Neural cell (in vitro differentiated cells): Measurements from ENCODE around the gene PDE8B. TPM values are rescaled to one million over a fixed set of nuclear protein-coding genes. Genes with fewer than 3 reads are reported as not detected.

Experiments used
- H2AFZ ChIP-seq: fragments of 200-600, 300-800 bp; sonication (generic), shearing (Covaris generic); 2 replicates; pipeline ENCODE4 v1.6.0; 2014; ENCODE audit warnings: low read depth, mild to moderate bottlenecking, antibody characterized with exemption, low read length, moderate library complexity
- H3F3A ChIP-seq: fragments of 200-600 bp; shearing (Covaris generic); 2 replicates; pipeline ENCODE4 v1.6.1; 2016; ENCODE audit warnings: mild to moderate bottlenecking, moderate library complexity, mixed read lengths, antibody characterized with exemption, low read length; ENCODE audit not compliant: insufficient read depth, poor library complexity, severe bottlenecking
- H3K27ac ChIP-seq: fragments of 200-600, 300-800 bp; sonication (generic), shearing (Covaris generic); 2 replicates; pipeline ENCODE4 v1.5.1; 2014; ENCODE audit warnings: mild to moderate bottlenecking, low read length, moderate library complexity
- H3K27me3 ChIP-seq: fragments of 300-800, 200-600 bp; sonication (generic), shearing (Covaris generic); 2 replicates; pipeline ENCODE4 v1.6.0; 2014; ENCODE audit warnings: mild to moderate bottlenecking, low read depth, low read length, moderate library complexity; ENCODE audit not compliant: insufficient read depth
- H3K36me3 ChIP-seq: fragments of 300-800, 200-600 bp; sonication (generic), shearing (Covaris generic); 2 replicates; pipeline ENCODE4 v1.5.1; 2014; ENCODE audit warnings: mild to moderate bottlenecking, antibody characterized with exemption, low read length, moderate library complexity; ENCODE audit not compliant: insufficient read depth
- H3K4me2 ChIP-seq: fragments of 300-800, 200-600 bp; sonication (generic), shearing (Covaris generic); 2 replicates; pipeline ENCODE4 v1.6.0; 2014; ENCODE audit warnings: mild to moderate bottlenecking, low read length
- H3K4me3 ChIP-seq: fragments of 300-800, 200-600 bp; sonication (generic), shearing (Covaris generic); 2 replicates; pipeline ENCODE4 v1.5.1; 2014; ENCODE audit warnings: mild to moderate bottlenecking, low read length, moderate library complexity
- H3K79me2 ChIP-seq: fragments of 200-600 bp; shearing (Covaris generic); replicated peaks from 2 replicates; pipeline ENCODE4 v1.6.0; 2014; ENCODE audit warnings: mild to moderate bottlenecking, low read length, moderate library complexity; ENCODE audit not compliant: insufficient read depth
- H3K9ac ChIP-seq: fragments of 300-800, 200-600 bp; sonication (generic), shearing (Covaris generic); 2 replicates; pipeline ENCODE4 v1.6.1; 2016; ENCODE audit warnings: mild to moderate bottlenecking, low read length, mixed read lengths
- H3K9me2 ChIP-seq: fragments of 200-600 bp; shearing (Covaris generic); 2 replicates; pipeline ENCODE4 v1.6.1; 2016; ENCODE audit warnings: mild to moderate bottlenecking, low read length, mixed read lengths; ENCODE audit not compliant: insufficient read depth
- H3K9me3 ChIP-seq: fragments of 200-600, 300-800 bp; sonication (generic), shearing (Covaris generic); 2 replicates; pipeline ENCODE4 v1.6.1; 2016; ENCODE audit warnings: mild to moderate bottlenecking, mixed run types, low read length, moderate library complexity, mixed read lengths
- H4K20me1 ChIP-seq: fragments of 200-600 bp; shearing (Covaris generic); 2 replicates; pipeline ENCODE4 v1.6.1; 2016; ENCODE audit warnings: mild to moderate bottlenecking, mixed run types; ENCODE audit not compliant: insufficient read depth
- CTCF ChIP-seq: fragments of 450-650 bp; IDR thresholded peaks from 2 replicates; pipeline ENCODE4 v1.5.1; 2014; ENCODE audit warnings: antibody characterized with exemption, mild to moderate bottlenecking, moderate library complexity; ENCODE audit not compliant: poor library complexity, severe bottlenecking
- EP300 ChIP-seq: fragments of 450-650 bp; conservative IDR thresholded peaks from 2 replicates; pipeline ENCODE4 v1.6.1; 2014; ENCODE audit warnings: antibody characterized with exemption, mild to moderate bottlenecking, moderate library complexity; ENCODE audit not compliant: poor library complexity, severe bottlenecking
- EZH2 ChIP-seq: fragments of 200-600, 300-800 bp; shearing (Covaris generic), sonication (generic); IDR thresholded peaks from 2 replicates; pipeline ENCODE4 v1.6.1; 2014; ENCODE audit warnings: antibody characterized with exemption, low read length, borderline replicate concordance, mild to moderate bottlenecking; ENCODE audit not compliant: insufficient read depth, poor library complexity, severe bottlenecking
- MXI1 ChIP-seq: fragments of 450-650 bp; conservative IDR thresholded peaks from 2 replicates; pipeline ENCODE4 v1.6.1; 2014; ENCODE audit warnings: antibody characterized with exemption, mild to moderate bottlenecking; ENCODE audit not compliant: poor library complexity, severe bottlenecking
- POLR2AphosphoS5 ChIP-seq: IDR thresholded peaks from 2 replicates; pipeline ENCODE4 v1.6.1; 2012
- RAD21 ChIP-seq: fragments of 450-650 bp; conservative IDR thresholded peaks from 2 replicates; pipeline ENCODE4 v1.6.1; 2014; ENCODE audit warnings: antibody characterized with exemption, mild to moderate bottlenecking, moderate library complexity
- SMC3 ChIP-seq: fragments of 450-650 bp; conservative IDR thresholded peaks from 2 replicates; pipeline ENCODE4 v1.6.1; 2014; ENCODE audit warnings: antibody characterized with exemption, mild to moderate bottlenecking, moderate library complexity; ENCODE audit not compliant: poor library complexity
- TAF1 ChIP-seq: IDR thresholded peaks from 2 replicates; pipeline ENCODE4 v1.6.1; 2012; ENCODE audit warnings: low read depth
- polyA plus RNA-seq: library from polyadenylated mRNA; depleted of rRNA; stranded (reverse); fragments of >200 nt; gene quantifications from 2 replicates; pipeline ENCODE4 v1.2.3, GENCODE V29; 2014
- TF ChIP-seq, protein P1 (sequence below): IDR thresholded peaks from 2 replicates; pipeline ENCODE4 v1.6.1; 2012; ENCODE audit warnings: borderline replicate concordance

PDE8B gene
- polyA plus RNA-seq, 1 donor from 2014 or later, result 0.22 TPM

- no peaks in the 10 kb centered on the region for H4K20me1 ChIP-seq
- H2AFZ ChIP-seq, result no peak overlapping the region
- H3K27ac ChIP-seq, result no peak overlapping the region
- no peaks in the 10 kb centered on the region for H3K79me2 ChIP-seq
- no peak overlapping the region for H3K4me2 ChIP-seq
- no peaks in the 10 kb centered on the region for H3K9me3 ChIP-seq
- TF ChIP-seq TAF1 (no peak), EP300 (no peak), RAD21 (no peak), POLR2AphosphoS5 (no peak), CTCF (no peak), MXI1 (no peak), SMC3 (no peak), EZH2 (no peak)
- TF ChIP-seq, protein P1, sequence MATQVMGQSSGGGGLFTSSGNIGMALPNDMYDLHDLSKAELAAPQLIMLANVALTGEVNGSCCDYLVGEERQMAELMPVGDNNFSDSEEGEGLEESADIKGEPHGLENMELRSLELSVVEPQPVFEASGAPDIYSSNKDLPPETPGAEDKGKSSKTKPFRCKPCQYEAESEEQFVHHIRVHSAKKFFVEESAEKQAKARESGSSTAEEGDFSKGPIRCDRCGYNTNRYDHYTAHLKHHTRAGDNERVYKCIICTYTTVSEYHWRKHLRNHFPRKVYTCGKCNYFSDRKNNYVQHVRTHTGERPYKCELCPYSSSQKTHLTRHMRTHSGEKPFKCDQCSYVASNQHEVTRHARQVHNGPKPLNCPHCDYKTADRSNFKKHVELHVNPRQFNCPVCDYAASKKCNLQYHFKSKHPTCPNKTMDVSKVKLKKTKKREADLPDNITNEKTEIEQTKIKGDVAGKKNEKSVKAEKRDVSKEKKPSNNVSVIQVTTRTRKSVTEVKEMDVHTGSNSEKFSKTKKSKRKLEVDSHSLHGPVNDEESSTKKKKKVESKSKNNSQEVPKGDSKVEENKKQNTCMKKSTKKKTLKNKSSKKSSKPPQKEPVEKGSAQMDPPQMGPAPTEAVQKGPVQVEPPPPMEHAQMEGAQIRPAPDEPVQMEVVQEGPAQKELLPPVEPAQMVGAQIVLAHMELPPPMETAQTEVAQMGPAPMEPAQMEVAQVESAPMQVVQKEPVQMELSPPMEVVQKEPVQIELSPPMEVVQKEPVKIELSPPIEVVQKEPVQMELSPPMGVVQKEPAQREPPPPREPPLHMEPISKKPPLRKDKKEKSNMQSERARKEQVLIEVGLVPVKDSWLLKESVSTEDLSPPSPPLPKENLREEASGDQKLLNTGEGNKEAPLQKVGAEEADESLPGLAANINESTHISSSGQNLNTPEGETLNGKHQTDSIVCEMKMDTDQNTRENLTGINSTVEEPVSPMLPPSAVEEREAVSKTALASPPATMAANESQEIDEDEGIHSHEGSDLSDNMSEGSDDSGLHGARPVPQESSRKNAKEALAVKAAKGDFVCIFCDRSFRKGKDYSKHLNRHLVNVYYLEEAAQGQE, result no peak
- H3K27me3 ChIP-seq, result peaks cover 35% of the 10 kb centered on the region
- H3K4me3 ChIP-seq, result no peak overlapping the region
- H3K9ac ChIP-seq, result no peak overlapping the region
- no peaks in the 10 kb centered on the region for H3K36me3 ChIP-seq
- H3F3A ChIP-seq, result no peaks in the 10 kb centered on the region
- no peaks in the 10 kb centered on the region for H3K9me2 ChIP-seq
Observed at GRCh38 chr5:77182367-77182766, 28.1 kb upstream of the PDE8B start.

DNA sequence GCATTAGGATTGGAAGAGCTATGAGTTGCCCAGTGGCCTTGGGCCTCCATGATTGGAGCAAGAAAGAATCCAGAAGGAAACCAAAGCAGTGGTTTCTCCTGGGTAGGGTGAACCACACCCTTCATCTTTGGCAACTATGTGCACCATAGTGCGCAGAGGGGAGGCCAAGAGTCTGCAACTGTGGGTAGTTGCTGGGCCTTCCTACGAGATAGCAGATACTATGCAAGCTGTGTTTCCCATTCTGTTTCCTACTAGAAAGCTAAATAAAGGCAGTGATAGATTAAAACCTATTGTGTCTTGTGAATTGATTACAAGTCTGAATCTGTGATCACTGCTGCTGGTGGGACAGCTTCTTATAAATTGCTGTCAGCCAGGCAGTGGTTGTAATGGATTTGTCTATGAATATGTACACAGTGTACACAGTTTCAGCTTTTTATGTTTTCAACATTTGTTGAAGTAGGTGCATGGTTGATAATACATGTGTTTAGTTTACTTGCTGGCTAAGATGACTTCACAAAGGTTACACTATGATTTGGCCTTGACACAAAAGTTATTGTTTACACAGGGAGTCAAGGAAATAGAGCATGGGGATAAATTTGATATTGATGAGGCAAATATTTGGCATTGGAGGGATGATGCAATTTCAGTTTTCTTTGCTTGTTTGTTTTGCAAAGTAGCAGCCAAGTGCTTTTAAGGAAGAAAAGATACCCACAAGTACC lies 23.7 kb upstream of the PDE8B start:
- no peaks in the 10 kb centered on the region for H3K9me3 ChIP-seq
- no peaks in the 10 kb centered on the region for H3K9me2 ChIP-seq
- no peaks in the 10 kb centered on the region for H3F3A ChIP-seq
- H2AFZ ChIP-seq, result no peak overlapping the region
- H3K36me3 ChIP-seq, result no peaks in the 10 kb centered on the region
- peaks cover 7% of the 10 kb centered on the region for H3K27me3 ChIP-seq
- no peak overlapping the region for H3K9ac ChIP-seq
- no peaks in the 10 kb centered on the region for H4K20me1 ChIP-seq
- H3K4me2 ChIP-seq, result no peak overlapping the region
- no peak overlapping the region for H3K4me3 ChIP-seq
- TF ChIP-seq SMC3, result no peak
- no peak for TF ChIP-seq POLR2AphosphoS5
- no peak for TF ChIP-seq MXI1
- H3K27ac ChIP-seq, result no peak overlapping the region
- H3K79me2 ChIP-seq, result no peaks in the 10 kb centered on the region
